A549 (cell line): Measurements from ENCODE around the gene TULP1.

Experiments
- BHLHE40 ChIP-seq: IDR thresholded peaks from 2 replicates; pipeline ENCODE4 v1.6.1; 2012; ENCODE audit warnings: low read depth, low read length, inconsistent platforms
- CEBPB ChIP-seq, 2 experiments: fragments of >200 bp in 1 of 2; sonication (Bioruptor Twin) in 1 of 2; formaldehyde crosslinking in 1 of 2; IDR thresholded peaks; 2 replicates each; pipeline ENCODE4 v1.6.1; 2012 to 2016
- CTCF ChIP-seq: fragments of >200 bp; sonication (Bioruptor Twin); formaldehyde crosslinking; IDR thresholded peaks from 3 replicates; pipeline ENCODE4 v1.5.1; 2016
- EP300 ChIP-seq, 2 experiments: fragments of >200 bp; sonication (Bioruptor Twin); formaldehyde crosslinking; IDR thresholded peaks; 2 replicates in 1 of 2; 3 replicates in 1 of 2; pipeline ENCODE4 v1.6.1; 2016 to 2017
- POLR2A ChIP-seq: IDR thresholded peaks from 2 replicates; pipeline ENCODE4 v1.6.1; 2012; ENCODE audit warnings: mild to moderate bottlenecking, low read length
- RNF2 ChIP-seq: fragments of 200-600 bp; sonication (generic); IDR thresholded peaks from 2 replicates; pipeline ENCODE4 v1.6.1; 2016; ENCODE audit warnings: low read depth, mild to moderate bottlenecking, antibody characterized with exemption, moderate library complexity, borderline replicate concordance
- SREBF2 ChIP-seq: fragments of 450-650 bp; IDR thresholded peaks from 2 replicates; pipeline ENCODE4 v1.6.1; 2014; ENCODE audit warnings: mild to moderate bottlenecking, moderate library complexity
- TF ChIP-seq, protein P1 (sequence below): fragments of >200 bp; sonication (Bioruptor Twin); formaldehyde crosslinking; IDR thresholded peaks from 3 replicates; pipeline ENCODE4 v1.6.1; 2016

DNA sequence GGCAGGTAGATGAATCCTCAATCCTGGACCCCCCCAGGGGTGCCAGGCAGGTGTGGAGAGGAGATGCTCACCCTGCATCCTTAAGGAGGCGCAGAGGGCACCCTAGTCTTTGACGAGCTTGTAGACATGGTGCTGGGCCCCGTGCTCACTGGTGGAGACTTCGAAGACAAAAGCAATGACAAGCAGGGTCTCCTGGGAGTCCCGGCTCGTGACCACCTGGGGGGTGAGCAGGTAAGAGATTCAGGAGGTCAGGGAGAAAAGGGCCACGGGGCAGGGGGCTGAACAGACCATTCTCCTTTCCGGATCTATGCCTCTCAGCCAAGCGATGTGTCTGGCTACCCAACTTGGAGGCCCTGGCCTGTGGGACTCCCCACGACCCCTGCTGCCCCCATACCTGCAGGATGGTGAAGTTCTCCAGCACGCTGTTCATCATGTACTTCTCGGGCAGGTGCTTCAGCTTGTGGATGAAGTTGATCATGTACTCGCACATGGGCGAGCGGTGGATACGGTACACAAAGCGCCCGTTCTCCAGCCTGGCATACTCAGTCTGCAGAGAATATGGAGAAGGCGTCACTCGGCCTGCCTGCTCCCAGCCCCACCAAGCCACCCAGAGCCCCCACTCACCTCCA lies 37.6 kb downstream of the TULP1 start:
- TF ChIP-seq POLR2A, result no peak
- TF ChIP-seq BHLHE40, result no peak
- TF ChIP-seq CTCF, result no peak
- no peak for TF ChIP-seq EP300 (IDR thresholded peaks at IDR 0.05)
- TF ChIP-seq RNF2, result no peak
- no peak for TF ChIP-seq CEBPB (IDR thresholded peaks at IDR 0.05)
- TF ChIP-seq, protein P1, sequence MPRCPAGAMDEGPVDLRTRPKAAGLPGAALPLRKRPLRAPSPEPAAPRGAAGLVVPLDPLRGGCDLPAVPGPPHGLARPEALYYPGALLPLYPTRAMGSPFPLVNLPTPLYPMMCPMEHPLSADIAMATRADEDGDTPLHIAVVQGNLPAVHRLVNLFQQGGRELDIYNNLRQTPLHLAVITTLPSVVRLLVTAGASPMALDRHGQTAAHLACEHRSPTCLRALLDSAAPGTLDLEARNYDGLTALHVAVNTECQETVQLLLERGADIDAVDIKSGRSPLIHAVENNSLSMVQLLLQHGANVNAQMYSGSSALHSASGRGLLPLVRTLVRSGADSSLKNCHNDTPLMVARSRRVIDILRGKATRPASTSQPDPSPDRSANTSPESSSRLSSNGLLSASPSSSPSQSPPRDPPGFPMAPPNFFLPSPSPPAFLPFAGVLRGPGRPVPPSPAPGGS, result no peak
- no peak for TF ChIP-seq SREBF2
